Activated CD4-positive, alpha-beta T cell treated with anti-CD3 and anti-CD28 coated beads, Interleukin-2, amount 50 U/mL, for 24 hours (primary cell): Measurements from ENCODE around the gene ARHGAP11A.

Source experiments
- DNase-seq, 2 donors: peaks; one replicate each; pipeline ENCODE4 v3.0.0-alpha.2; 2020; ENCODE audit warnings: low read depth in 1 of 2, low spot score in 1 of 2

The ARHGAP11A gene

GRCh38 chr15:32683906-32684584, 68.7 kb downstream of the ARHGAP11A start:
- no peak for DNase-seq

DNA sequence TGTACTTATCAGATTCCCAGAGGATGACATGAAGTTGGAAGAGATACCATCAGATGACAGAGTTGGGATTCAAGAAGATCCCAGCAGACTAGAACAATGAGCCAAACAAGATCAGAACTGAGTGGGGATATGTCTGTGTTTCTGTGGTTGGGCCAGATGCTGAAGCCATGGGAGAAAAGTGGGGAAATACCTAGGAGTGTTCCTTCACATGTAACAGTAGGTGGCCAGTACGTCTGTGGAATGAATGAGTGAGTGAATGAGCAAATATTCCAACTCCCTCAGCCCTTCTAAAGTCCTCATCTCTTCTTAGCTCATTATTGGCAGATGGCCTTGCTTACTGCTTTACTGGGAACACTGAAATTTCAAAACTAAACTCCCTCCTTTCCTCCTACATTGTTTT, 70.3 kb downstream of the ARHGAP11A start:
- no peak for DNase-seq

- DNase-seq = no peak
Measured at GRCh38 chr15:32687556-32687955, 72.3 kb downstream of the ARHGAP11A start.

DNA sequence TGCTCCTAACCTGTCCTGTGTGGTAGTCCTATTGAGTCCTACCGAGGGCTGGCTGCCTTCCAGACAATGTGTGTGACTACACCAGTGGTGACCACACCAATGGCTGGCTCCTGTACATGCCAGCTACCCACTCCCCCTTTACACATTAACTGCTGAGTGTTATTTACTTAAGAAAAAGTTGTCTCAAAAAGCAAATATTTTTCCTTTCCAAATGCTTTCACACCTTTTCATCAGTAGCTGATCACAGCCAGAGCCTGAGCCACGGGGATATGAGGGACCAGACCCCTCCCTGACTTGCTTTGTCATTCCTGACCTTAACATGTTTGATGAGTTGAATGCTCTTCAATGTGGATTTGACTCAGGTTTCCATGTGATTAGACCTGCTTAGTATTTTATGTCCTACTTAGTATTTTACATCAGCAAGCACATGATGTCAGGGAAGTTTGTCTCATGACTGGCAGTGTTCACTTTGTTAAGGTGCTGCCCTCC, 72.9 kb downstream of the ARHGAP11A start:
- no peak for DNase-seq
